NK-92 treated with Interleukin-12 subunit alpha and Interleukin-12 subunit beta, amount 100 ng/mL, for 24 hours (cell line): ENCODE measurements around the gene REM2.
"Not testable (repeated sequence)": the region's sequence is repeated elsewhere in the genome, so short reads cannot be mapped to it uniquely, and the experiment has no call there.

Experiments
- DNase-seq: peaks from one replicate; lab custom pipeline; 2025; lab: John Stamatoyannopoulos, UW

The REM2 gene

DNA sequence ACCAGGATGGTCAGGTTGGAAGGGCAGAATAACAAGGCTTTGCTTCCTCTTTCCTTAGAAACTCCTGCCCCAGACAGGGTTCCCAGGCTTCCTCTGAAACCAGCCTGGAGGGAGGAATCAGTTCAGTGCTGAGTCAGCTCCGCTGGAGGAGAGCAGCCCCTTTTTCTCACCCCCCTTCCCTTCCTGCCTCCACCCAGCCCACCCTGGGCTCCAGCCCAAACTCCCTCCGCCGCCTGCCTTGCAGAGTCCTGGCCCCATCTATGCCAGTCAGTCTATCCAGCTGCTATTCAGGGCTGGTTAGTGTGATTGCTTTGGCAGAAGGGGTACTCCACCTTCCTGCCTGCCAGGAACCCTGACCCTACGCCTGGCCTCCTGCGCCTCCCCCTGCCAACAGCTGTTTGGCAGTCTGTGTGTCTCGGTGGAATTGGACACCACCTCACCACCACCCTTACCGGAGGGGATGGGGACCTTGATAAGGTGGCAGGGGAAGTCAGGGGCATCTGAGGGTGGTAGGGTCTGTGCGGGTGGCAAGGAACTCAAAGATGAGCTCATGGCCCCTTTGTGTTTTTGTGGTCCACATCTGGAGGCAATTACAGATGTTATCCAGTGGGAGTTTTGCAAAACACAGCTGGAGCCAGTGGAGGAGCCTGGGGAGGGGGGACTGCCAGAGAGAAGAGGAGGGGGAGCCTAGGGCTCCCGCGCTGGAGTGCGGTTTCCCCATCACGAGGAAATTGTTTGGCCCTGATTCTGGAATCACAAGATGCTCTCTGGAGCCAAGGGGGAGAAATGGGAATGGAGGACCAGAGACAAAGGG is 34.5 kb upstream of the REM2 start:
- DNase-seq, result no peak

DNA sequence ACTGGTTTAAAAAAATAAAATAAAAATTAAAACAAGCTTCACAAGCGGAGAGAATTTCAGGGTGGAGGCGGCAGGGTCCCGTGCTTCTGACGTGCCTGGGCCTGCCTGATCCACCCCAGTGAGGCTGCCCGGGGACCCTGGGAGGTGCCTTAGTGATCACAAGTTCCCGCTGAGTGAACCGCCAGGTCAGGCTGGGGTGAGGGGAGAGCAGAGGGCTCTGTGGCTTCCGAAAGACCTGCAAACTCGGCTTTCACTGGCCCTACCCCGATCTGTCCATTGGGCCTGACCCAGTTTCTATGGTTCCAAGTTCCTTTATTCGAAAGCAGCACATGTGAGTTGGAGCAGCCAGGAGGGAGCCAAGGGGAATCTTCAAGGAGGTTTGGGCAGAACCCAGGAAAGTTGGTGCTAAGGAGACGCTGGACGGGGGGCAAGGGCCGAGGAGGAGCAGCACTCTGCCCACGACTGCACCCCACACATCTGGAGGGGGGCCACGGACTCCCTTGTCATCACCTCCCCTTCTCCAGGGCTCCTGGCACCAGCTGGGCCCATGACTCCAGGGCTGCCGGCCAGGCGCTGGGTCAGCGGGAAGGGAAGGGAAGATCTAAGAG is 33.7 kb upstream of the REM2 start:
- DNase-seq, result no peak

DNA sequence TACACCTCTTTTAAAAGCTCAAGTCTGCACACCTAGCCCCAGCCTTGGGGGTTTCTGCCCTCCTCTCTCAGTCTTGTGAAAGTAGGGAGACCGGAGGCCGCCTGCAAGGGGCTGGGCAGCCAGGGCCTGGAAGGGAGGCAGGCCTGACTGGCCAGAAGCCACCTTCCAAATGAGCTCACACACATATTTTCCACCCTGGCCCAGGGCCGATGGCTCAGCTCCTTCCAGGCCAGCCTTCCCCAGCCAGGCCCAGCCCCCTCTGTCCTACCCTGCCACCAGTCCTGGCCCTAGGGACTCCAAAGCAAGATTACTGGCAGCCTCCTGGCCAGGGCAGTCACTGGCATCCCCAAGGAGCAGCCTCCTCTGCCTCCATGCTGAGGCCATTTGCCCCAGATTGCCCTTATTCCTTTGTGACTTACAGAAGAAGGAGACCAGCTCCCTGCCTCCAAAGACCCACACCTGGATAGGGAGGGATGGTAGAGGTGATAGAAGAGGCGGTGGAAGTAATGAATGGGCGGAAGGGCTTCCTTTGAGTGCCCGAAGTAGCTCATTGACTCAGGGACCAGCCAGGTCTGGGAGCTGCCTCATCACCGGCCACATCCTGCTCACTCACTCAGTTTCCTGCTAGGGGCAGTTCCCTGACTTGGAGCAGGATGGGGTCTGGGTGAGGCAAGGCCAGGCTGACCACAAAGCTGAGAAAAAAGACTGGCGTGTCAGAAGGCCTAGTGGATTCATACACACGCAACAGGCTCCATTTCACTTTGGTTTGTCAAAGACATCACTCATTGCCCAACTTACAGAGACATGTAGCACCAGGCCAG is 31.9 kb upstream of the REM2 start:
- peak; percentile 81 for DNase-seq

DNA sequence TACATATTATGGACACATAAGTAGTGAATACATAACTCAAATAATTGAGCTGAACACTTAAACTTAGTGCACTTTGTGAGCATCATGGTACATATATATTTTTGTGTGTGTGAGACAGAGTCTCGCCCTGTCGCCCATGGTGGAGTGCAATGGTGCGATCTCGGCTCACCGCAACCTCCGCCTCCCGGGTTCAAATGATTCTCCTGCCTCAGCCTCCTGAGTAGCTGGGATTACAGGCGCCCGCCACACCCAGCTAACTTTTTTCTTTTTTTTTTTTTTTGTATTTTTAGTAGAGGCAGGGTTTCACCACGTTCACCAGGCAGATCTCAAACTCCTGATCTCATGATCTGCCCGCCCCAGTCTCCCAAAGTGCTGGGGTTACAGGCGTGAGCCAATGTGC is 30.8 kb upstream of the REM2 start:
- DNase-seq, result not testable (repeated sequence)

DNA sequence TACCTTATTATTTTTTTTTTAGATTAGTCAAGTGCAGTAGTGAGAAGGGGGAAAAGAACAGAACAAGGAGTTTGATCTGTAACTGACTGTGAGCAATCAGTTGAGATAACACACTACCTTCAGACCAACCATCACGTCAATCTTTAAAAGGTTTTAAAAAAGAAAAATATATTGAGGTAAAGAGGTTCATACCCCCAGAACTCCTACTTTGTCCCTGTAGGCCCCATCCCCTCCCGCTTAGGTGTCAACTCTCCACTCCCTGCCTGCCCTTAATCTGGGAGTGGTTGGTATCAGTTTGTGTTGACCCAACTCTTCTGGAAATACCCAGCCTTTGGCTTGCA is 30.5 kb upstream of the REM2 start:
- DNase-seq, result no peak

DNA sequence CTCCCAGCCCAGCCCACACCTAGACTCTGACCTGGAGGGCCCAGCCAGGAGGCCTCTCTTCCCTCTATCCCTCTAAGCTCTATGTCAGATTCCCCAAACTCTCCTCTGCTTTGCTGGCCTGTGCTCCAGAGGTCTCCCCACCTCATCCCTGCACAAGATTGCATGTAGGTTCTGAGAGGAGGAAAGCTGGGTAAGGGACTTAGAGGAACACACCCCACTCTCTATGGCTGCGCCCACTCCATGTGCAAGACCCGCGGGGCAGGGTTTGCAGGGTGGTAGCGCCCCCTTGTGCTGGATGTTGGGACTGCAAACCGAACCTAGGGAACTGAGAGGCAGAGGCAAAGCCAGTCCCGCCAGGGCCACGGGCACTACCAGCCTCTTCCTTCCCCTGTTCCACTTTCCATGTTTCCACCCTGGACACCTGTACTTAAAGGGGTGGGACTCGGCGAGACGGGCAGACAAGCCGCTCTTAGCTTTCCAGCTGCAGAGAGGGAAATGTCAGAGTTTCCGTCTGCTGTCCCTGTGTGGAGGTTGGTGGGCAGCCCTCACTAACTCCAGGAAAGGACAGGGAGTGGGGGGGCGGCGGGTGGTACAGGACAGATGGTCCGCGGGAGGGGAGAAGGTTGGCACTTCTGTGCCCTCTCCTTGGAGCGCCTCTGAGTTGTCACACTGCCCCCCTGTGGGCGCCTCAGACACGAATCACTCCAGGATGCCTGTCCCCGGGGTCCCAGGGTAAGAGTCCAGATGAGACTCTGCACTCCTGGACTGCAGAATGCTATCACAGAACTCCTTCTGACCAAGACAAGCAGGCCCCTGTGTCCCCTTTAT is 29.9 kb upstream of the REM2 start:
- peak; percentile 72 for DNase-seq

DNA sequence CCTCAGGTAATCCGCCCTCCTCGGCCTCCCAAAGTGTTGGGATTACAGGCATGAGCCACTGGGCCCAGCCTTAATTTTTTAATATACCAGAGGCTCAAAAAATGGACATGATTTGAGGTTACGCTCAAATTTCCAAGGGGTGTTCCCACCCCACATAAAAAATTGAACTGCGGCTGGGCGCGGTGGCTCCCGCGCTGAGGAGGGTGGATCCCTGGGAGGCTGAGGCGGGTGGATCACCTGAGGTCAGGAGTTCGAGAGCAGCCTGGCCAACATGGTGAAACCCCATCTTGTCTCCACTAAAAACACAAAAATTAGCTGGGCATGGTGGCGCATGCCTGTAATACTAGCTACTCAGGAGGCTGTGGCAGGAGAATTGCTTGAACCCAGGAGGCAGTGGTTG is 28.7 kb upstream of the REM2 start:
- not testable (repeated sequence) for DNase-seq

DNA sequence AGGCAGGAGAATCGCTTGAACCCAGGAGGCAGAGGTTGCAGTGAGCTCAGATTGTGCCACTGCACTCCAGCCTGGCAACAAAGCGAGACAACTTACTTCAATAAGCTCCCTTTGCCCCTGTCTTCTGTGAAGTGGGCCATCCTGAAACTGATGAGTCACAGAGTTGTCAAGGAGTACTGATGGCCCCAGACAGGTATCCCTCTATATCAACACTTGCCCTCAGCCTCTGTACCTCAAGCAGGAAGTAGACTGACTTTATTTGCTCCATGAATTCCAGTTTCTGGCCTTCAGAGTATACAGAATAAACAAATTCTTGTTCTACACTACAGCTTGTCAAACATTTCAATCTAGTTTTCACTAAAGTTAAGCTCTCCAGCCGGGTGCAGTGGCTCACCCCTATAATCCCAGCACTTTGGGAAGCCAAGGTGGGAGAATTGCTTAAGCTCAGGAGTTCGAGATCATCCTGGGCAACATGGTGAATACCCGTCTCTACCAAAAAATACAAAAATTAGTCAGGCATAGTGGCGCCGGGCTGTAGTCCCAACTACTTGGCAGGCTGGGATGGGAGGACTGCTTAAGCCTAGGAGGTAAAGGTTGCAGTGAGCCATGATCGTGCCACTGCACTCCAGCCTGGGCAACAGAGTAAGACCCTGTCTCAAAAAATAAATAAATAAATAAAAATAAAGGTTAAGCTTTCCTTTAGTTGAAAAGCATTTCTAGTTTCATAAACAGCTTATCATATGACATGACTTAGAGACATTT is 27.9 kb upstream of the REM2 start:
- DNase-seq, result no peak

DNA sequence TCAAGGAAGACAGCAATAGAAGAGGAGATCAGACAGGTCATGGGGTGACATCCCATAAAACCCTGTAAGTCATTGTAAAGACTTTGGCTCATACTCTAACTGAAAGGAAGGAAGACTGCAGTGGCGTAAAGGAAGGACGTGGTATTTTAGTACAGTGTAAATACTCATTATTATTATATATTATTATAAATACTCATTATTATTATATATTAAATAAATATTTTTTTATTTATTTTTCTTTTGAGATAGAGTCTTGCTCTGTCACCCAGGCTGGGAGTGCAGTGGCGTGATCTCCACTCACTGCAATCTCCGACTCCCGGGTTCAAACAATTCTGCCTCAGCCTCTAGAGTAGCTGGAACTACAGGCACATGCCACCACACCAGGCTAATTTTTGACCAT is 26.6 kb upstream of the REM2 start:
- DNase-seq, result no peak

DNA sequence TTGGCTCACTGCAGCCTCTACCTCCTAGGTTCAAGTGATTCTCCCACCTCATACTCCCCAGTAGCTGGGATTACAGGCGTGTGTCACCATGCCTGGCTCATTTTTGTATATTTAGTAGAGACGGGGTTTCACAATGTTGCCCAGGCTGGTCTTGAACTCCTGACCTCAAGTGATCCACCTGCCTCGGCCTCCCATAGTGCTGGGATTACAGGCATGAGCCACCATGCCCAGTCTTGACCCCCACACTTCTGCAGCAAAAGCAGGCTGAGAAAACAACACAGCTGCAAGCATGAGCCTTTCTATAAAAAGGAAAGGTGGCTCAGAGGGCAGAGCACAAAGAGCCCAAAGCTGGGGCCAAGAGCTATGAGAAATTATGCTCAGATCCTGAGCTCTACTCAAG is 22.6 kb upstream of the REM2 start:
- not testable (repeated sequence) for DNase-seq

DNA sequence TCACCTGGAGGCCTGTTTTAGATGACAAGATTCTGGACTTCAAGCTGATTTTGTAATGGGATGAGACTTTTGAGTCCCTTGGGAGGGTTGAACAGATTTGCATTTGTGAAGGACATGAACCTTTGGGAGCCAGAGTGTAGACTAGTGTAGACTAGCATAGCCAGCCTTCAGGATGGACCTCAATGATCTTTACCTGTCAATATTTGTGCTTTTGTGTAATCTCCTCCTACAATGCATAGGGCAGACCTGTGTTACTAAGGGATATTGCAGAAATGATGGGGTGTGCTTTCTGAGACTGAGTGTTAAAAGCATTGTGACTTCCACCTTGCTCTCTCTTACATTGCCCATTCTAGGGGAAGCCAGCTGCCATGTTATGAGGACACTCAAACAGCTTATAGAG is 21.4 kb upstream of the REM2 start:
- no peak for DNase-seq

DNA sequence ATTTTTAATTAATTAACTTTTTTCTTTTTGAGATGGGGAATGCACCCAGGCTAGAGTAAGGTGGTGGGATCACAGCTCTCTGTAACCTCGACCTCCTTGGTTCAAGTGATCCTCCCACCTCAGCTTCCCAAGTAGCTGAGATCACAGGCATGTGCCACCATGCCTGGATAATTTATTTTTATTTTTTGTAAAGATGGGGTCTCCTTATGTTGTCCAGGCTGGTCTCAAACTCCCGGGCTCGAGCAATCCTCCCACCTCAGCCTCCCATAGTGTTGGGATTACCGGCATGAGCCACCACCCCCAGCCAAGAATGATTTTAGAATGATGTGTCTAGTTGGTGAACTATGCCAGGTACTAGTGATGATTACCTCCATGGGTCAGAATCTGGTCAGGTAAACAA is 18.0 kb upstream of the REM2 start:
- DNase-seq, result no peak

DNA sequence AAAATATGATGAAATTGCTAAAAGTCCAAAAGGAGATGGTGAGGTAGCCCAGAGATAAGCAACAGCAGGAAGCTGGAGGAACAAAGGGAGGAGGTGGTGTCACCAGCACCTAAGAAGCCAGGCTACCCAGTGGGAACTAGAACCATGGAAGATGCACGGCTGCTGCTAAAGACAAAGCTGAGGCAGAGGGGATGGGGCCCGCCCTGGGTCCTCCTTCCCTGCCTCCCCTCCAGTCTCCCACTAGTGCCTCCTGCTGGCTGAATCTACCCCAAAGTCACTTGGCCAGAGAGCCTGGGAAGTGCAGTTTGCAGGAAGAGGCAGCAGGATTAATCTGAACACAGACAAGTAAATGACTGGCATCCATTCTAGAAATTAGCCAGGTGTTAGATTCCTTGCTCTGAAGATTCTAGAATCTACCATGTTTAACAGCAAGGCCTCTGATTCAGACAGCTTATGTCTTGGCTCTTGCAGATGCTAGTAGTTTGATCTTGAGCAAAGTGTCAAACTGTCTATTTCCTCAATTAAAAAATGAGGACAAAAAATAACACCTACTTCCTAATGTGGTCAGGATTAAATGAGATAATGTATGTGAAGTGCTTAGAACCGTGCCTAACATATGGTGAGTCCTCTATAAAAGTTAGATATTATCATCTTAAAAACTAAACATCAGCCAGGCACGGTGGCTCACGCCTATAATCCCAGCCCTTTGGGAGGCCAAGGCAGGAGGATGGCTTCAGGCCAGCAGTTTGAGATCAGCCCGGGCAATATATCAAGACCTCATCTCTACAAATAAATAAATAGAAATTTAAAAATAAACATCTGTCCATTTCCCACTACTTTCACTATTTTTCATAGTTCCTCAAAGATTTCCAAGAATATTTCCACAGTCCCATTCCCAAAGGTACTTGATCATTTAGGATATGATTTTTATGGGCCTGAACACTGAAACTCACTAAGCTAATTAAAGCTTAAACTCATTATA is 17.3 kb upstream of the REM2 start:
- DNase-seq, result no peak

DNA sequence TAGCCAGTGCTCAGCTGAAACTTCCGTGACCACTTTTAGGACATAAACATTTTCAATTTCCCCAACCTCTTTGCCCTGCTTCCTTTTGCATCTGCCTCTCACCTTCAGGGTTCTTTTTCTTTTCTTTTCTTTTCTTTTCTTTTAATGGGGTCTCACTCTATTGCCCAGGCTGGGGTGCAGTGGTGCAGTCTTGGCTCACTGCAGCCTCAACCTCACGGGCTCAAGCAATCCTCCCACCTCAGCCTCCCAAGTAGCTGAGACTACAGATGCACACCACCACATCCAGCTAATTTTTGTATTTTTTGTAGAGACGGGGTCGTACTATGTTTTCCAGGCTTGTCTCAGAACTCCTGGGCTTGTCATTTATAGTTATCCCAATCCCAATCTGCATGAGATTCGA is 16.1 kb upstream of the REM2 start:
- DNase-seq, result no peak

DNA sequence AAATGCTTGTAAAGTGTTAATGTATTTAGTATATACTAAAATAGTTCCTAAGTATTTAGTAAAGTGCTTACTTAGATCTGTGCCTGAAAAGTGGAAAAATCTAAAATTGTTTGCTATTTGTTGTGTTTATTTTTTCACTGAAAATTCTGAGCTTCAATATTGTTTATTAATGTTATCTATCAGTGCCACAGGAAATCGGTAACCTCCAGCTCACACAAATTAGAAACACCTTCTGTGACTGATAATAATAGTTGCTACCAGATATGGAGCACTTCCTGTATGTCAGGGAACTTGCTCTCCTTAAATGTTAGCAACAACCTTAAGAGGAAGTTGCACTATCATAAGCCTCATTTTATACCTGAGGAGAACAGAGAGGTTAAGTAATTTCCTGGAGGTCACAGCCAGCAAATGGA is 12.2 kb upstream of the REM2 start:
- no peak for DNase-seq

DNA sequence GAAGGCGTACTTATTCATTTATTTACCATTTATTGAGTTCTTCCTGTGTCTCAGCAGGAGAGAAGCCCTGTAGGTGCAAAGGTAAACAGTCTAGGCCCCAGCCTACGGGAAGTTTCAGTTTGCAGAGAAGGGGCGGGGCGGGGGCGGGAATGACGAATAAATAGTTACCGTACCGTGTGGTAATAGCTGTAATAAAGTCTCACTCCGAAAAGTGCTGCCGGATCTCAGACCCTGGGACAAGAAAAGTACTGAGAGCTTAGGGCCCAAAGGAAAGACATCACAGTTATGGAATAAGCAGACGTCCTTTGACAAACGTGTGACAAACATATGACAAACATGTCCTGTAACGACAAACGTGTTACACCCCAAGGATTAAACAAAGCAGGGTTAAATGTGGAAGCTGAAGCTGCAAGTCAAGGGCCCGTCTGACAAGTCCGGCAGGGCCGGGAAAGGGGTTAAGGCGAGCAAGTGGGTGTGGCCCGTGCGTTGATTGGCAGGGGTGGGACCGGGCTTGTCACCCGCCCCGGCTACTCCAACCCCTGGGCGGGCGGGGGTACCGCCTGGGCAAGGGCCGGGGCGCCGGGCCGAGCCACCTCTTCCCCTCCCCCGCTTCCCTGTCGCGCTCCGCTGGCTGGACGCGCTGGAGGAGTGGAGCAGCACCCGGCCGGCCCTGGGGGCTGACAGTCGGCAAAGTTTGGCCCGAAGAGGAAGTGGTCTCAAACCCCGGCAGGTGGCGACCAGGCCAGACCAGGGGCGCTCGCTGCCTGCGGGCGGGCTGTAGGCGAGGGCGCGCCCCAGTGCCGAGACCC is 11.6 kb upstream of the REM2 start, which contains the start of gene LRP10:
Gene LRP10, plus strand, starts transcription at position 517 of the 809 bp plus-strand sequence. CDS start 564 bp downstream, outside the sequence.
- DNase-seq, result peak; percentile 87

DNA sequence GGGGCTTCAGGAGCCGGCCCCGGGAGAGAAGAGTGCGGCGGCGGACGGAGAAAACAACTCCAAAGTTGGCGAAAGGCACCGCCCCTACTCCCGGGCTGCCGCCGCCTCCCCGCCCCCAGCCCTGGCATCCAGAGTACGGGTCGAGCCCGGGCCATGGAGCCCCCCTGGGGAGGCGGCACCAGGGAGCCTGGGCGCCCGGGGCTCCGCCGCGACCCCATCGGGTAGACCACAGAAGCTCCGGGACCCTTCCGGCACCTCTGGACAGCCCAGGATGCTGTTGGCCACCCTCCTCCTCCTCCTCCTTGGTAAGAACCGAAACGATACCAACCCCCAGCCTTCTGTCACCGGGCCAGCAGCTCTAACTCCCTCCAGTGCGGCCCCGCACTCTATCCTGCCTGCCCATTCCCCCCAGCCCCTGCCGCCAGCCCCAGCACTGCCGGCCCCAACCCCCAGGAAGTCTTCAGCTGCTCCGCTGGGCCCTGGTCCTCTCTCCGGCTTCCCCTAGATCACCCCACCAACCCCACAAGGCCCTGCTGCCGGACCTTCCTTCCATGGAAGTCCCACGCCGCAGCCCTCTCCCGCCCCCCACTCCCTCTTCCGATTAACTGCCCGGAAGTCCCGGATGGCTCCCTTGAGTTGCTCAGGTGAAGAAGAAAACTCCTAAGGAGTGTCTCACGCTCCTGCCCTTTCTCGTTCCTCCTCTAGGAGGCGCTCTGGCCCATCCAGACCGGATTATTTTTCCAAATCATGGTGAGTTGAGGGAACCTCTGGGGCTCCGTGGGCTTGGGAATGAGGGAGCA is 10.8 kb upstream of the REM2 start:
- peak; percentile 63 for DNase-seq

DNA sequence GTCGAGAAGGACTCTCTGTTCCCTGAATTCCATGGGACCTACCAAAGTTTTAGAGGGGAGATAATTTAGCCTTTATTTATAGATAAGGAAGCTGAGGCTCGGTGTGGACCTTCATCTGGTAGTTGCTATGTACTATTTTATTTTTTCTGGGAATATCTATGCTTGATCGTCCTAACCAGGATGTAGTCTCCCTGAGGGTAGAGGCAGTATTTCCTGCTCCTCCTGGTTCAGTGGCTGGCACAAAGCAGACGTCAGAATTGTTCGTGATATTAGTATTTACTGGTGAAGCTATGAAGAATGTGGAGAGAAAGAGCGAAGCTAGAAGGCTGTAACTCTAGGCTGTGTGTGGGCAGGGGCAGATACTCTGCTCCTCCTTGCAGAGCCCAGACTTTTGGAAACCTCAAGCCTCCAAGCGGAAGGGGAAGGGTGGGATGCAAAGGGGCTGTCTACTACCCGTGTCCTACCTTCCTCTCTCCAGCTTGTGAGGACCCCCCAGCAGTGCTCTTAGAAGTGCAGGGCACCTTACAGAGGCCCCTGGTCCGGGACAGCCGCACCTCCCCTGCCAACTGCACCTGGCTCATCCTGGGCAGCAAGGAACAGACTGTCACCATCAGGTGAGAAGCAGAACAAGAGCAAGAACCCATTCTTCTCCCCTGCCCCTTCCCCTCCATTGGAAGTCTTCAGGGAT is 10.0 kb upstream of the REM2 start:
- DNase-seq, result no peak
